HG03565 (cell line): ENCODE data around the gene CSF2.

ENCODE experiments used
- ATAC-seq: cut with Tn5 transposase; IDR thresholded peaks from one replicate; pipeline ENCODE4 v1.9.1; 2021; ENCODE audit warnings: mild to moderate bottlenecking, moderate library complexity; ENCODE audit not compliant: unreplicated experiment

CSF2 gene

DNA sequence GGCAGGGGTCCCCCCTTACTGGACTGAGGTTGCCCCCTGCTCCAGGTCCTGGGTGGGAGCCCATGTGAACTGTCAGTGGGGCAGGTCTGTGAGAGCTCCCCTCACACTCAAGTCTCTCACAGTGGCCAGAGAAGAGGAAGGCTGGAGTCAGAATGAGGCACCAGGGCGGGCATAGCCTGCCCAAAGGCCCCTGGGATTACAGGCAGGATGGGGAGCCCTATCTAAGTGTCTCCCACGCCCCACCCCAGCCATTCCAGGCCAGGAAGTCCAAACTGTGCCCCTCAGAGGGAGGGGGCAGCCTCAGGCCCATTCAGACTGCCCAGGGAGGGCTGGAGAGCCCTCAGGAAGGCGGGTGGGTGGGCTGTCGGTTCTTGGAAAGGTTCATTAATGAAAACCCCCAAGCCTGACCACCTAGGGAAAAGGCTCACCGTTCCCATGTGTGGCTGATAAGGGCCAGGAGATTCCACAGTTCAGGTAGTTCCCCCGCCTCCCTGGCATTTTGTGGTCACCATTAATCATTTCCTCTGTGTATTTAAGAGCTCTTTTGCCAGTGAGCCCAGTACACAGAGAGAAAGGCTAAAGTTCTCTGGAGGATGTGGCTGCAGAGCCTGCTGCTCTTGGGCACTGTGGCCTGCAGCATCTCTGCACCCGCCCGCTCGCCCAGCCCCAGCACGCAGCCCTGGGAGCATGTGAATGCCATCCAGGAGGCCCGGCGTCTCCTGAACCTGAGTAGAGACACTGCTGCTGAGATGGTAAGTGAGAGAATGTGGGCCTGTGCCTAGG, at the start of gene CSF2:
TSS of gene CSF2 (plus strand) at position 559 of the 783 bp plus-strand sequence. CDS start at position 594, 35 bp downstream.
- no peak for ATAC-seq

DNA sequence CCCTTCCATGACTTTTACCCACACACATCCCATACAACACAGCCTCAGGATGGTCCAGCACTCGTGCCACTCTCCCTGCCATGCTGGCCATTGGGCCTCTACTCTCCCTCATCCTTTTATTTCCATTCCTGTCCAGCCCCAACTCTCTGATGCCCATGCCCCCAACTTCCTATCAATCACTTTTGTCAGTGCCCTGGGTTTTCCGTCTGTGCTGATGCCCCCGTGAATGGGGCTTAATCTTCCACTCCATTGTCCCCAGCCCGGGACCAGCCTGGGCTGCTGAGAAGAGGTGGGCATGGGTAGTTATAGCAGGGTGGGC, 49.5 kb upstream of the CSF2 start:
- ATAC-seq: no peak

DNA sequence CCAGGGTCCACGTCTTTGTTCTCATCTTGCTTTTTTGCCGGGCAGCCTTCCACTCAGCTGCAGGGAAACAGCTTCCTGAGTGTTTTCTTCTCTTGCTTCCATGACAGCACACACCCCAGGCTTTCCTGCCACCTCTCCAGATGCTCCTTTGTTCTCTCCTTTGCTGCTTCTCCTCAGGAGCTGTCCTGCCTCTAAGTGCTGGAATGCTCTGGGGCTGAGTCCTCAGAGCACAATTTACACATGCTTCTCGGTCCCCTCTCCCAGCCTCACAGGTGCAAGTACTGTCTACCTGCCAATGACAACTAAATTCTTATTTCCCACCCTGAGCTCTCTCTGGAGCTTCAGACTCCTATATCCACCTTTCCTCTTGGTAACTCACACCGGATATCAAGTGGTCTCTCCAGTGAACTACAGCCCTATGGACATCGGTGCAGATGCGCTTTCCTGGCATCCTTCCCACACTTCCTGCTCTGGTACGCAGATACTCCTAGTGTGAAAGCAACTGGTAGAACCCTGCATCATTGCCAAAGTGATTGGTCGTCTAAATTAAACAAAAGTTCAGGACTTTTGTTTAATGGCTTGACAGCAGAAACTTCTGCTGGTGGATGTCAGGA, 48.7 kb upstream of the CSF2 start:
- no peak for ATAC-seq

DNA sequence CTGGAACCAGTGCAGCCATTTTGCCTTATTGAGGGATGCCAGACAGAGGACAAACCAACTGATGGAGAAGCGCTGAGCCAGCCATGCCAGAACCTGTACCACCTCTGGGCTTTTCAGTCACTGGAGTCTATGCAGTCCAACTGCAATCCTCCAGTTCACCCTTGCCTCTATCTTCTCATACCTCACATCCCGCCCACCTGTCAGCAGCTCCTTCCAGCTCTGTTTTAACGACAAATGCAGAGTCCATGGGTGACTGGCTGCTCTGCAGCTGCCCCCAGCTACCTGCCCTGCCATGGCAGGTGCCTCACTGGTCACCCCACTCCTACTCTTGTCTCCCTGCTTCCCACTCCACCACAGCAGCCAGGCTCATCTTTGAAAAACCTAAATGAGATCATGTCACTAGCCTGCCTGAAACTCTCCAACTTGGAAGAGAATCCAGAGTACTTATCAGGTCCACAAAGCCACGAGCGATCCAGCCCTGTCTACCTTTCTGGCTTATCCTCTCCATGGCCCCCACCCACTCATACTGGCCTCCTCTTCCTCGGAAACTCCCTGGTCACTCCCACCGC, 48.1 kb upstream of the CSF2 start:
- no peak for ATAC-seq

DNA sequence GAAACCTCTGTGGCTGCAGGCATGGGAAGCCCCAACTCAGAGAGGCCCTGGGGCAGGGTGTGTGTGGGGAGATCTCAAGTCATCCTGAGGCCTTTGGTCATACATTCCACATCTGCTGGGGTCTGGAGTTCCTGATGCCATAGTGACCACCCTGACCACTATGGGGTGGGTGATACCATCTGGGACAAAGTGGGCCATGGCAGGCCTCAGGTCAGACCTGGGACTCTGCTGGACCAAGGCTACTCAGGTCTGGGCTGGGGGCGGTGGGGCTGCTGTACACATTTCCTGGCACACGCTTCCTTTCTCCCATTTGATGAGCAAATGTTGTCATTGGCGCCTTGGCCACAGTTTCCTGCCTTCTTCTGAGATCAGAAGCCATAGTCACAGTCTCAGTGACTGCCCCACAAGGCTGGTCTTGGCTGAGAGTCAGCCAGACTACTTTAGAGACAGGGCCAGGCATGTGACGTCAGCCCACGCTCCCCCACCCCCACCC, 47.0 kb upstream of the CSF2 start:
- no peak for ATAC-seq

DNA sequence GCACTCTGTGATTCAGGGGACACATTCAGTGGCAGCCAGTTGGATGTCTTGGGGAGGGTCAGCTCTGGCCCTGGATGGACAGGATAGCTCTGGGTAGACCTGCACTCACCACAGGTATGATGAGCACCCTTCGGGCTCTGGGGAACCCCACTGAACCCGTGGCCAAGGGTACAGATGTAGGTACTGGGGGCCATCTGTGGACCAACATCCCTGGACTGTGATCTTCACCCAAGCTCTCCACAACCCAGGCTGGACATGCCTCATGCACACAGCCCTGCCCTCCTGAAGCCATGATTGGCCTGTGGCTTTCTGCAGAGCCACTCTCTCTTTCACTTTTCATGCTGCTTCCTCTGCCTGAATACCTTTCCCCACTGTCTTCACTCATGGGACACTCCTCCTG, 46.6 kb upstream of the CSF2 start:
- ATAC-seq: no peak

DNA sequence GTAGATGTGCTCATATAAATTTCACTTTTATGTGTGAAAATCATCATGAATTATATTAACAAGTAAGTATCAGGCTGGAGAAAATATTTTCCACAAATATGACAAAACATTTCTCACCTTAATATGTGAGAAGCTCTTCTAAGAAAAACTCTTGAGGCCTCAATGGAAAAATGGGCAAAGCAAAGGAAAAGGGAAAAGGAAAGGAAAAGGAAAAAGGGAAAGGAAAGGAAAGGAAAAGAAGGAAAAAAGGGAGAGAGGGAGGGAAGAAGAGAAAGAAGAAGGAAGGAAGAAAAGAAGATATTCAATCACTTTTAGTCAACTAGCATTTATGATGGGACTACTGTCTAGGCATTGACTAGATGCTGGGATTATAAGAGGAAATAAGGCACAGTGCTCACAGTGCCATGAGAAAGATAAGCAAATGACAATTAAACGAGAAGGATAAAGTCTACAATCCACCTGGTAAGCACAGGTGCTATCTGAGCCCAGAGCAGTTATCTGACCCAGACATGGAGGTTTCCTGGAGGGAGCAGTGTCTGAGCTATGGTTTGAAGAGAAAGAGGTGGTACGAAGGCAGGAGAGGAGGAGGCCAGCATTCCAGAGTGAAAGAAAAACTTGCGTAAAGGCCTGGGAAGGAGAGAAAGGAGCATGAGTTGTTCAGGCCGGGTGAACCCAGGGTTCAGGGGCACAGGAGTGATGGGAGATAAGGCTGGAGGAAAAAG, 43.8 kb upstream of the CSF2 start:
- ATAC-seq: no peak

DNA sequence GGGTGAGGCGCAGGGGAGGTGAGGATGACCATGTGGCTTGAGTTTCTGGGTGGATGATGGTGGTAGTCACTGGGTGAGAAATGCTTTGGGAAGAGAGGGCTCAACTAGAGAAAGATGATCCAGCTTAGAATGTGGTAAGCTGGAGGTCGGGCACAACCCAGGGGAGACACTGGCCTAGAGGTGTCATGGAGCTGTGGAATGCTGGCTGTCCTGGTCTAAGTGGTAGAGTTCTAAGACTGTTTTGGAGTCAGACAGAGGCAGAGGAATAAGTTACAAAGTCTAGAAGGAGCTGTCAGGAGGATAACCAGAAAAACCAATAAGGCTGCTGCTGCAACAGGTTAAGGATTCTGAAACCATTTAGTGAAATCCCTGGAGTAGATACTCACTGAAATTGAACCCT, 43.0 kb upstream of the CSF2 start:
- no peak for ATAC-seq

DNA sequence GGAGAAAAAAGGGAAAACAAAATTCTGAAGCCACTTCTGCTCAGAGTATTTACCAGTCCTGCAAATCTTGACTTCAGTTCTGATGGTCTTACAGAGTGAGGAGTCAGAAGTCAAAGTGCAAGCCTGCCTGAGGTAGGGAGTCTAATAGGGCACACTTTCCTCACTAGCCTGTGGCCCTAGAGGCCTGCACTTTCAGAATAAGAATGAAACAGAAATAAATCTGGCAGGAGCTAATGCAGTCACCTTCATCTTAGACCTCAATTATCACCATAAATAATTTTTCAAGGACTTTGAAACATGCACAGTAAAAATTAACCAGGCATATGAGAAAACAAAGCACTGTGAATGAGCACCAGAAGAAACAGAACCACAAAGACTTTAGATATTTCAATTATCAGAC, 41.4 kb upstream of the CSF2 start:
- ATAC-seq: no peak

DNA sequence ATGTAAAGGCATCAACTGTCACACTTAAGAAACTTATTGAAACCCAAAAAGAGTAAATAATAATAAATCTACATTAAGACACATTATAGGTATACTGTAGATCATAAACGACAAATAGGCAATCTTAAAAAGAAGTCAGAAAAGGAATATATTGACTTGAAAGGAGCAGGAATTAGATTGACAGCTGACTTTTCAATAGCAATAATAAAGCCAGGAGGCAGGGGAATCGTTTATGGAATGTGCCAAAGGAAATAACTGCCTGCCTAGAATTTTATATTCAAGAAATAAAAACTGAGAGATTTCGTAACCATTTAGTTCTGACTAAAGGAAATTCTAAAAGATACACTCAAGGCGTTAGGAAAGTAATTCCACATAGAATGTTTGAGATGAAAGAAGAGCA, 40.5 kb upstream of the CSF2 start:
- no peak for ATAC-seq

DNA sequence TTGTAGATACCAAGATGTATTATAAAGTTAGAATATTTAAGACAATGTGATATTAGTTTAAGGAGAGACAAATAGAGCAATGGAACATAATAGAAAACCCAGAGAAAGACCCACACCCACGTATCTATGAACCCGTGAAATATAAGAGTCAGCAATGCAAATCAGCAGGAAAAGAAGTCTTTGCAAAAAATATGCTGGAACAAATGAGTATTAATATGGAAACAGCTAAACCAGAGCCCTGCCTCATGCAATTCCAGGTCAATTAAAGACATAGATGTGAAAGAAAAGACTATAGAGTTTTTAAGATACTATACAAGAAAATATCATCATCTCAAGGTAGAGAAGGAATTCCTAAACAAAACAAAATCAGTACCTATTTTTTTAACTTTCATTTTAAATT, 36.2 kb upstream of the CSF2 start:
- ATAC-seq: no peak

DNA sequence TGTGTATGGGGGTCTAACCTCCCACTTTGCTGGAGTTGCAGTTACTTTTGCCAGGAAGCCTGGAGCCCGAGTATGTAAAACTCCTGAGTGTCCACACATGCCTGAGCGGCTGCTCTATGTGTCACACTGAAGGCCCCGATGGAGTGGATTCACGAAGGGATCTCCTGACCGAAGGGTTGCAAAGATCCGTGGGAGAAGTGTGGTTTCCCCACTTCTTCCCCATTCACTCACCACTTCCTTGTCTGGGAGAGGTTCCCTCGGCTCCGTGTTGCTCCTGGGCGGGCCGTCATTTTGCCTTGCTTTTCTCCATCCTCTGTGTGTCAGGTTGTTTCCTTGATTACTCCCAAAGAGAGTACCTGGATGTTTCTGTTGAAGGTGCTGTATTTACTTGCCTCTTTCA, 29.4 kb upstream of the CSF2 start:
- no peak for ATAC-seq

DNA sequence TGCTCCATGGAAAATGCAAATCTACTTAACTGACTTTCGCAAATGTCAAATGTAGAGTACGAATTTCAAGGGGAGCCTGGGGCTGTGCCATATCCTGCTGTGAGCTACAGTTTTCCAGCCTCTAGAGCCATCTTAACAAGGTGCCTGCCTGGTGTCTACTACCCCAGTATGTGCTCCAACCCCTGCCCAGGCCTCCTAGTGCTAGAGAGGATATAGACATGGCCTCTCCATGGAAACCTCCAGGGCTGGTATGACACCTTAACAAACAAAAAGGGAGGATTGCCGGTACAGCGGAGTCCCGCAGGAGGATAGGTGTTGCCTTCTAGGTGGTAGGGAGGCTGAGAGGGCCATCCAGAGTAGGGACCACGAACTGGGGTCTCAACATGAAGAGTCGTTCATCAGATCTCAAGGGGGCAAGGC, 26.7 kb upstream of the CSF2 start:
- no peak for ATAC-seq

DNA sequence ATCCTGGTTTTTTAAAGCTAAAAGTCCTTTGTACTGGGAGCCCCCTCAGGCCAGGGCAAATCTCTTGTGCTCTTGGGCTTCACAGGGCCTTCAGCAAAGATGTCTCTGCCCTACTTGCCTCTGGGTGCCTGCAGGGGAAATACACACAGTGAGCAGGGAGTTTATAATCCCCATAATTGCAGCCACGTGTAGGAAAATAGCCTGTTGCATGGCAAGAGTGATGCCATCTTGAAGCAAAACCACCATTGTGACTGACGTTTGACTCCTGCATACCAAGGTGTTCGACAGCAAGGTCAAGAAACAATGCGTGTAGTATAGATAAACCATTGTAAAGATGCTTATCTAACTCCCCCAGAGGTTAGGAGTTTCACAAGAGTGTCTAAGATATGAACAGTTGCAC, 24.5 kb upstream of the CSF2 start:
- ATAC-seq: no peak

DNA sequence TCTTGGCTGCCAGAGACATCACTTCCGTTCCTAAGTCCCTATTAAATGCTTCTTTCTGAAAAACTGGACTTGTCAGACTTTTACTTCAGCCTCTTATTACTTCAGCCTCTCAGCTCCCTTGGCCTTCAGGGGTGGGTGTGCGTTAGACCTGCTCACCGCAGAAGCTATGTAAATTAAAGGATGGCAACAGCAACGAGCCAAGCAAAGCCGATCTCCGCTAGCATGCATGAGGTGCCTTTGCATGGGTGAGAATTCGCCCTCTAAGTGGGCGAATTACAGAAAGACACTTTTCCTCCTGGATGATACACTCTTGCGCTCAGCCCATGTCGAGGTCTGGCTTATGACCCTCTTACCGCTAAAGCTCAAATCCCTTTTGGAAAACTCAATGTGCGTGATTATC, 24.0 kb upstream of the CSF2 start:
- ATAC-seq: no peak

DNA sequence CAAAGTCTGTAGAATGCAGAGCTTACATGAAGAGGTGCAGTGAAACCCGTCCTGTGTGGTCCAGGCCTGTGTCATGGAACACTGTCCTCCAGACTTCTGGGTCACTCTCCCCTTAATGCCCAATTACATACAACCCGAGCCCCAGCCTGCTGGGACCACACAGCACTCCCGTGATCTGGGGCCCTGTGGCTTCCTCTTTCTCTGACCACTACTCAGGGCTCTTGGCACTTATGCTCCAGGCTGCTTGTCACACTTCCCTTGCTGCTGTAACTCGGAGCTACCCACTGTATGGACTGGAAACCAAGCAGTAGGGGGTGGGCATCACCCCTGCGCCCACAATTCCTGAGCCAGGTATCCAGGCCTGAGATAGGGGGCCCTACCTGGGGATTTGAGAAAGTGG, 23.5 kb upstream of the CSF2 start:
- no peak for ATAC-seq

DNA sequence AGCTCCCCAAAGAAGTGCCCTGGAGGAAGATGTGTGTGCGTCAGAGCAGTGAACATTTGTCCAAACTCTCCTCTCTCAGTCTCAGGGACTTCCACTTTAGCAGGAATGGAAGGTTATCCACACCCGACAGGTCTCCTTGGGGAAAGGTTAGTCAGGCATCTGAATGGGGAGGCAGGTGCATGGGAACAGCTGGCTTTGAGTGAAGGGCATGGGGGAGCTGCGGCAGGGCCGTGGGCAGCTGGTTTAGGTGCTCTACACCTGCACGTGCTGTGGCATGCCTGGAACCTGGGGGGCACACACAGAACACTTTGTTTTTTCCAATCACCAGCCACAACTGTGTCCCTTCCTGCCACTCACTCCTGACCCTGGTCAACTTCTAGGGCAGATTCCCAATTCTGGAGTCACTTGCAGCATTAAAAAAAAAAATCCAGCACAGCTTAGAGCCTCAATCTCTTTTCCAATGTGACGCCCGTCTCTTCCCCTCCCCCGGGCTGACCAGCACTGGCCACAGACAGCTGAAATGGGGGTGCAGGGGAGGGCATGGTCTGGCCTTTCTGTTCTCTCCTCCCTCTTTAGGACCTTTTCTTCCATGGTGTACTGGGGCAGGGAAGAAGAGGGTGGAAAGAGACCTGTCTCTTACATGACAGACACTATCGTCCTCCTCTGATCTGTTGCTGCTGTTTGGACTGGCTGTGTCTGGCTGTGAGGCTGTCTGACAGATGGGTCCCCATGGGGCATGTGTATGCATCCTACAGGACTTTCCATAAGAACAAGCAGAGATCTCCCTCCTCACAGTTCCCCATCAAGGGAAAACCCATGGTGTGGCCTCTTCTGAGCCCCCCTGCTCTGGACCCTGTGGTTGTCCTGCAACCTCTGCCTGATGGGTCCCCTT, 22.7 kb upstream of the CSF2 start:
- no peak for ATAC-seq

DNA sequence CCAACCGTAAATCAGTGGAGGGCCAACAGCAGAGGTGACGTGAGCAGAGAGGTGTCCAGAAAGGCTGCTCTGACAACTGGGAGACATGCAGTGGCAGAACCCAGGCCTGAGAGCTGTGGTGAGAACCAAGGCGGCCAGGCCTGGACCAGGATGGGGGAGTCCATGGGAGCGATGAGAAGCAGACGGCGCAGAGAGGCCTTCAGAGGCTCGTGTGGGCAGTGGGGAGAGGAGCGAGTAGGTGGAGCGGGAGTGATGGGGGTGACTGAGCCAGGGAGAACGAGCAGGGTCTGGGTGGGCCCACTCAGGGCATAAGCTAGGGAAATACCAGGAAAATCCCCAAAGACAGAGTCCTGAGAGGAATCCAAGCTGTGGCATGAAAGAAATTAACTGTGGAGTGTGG, 21.1 kb upstream of the CSF2 start:
- ATAC-seq: no peak

DNA sequence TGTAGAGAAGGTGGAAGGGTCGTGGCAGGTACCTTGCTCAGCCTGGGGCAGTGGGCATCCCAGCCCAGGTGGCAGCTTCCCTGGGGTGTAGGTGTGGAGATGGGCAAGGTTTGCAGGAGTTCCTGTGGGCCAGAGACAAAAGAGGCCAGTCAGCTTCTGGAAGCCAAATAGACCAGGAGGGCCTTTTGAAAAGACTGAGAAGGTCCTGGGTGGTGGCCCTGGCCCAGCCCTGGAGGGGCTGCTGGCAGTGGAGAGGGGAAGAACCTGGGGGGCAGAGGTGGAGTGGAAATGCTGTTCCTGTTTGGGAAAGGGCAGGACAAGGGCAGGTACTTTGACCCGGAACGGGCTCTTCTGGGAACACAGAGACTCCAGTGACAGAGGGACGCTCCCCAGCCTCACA, 20.1 kb upstream of the CSF2 start:
- ATAC-seq: no peak

DNA sequence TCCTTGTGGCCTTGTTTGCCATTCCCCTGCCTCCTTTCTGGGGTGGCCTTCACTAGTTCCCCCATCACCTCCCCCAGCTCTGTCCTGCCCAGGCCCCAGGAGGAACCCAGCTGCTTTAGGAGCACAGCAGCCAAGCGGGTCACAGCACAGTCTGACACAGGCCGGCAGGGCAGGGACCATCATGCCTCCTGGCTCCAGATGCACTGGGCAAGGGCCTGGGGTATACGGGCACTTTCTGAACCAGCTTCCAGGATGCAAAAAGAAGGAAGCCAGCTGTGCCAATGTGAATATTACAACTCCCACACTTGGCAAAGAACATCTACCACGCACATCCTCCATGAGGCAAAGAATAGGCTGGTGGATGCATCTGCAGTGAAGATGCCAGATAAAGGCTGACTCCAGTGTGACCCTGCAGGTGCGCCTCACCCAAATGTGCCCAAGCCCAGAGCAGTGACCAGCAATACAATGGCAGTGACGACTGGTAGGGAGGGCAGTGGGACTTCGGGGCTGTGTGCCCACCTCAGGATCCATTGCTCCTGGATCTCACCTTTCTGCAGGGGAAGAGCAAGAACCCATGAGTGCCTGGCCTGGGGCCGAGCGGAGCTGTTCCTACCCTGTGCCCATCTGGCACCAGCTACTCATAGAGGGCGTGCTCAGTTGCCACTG, 19.4 kb upstream of the CSF2 start:
- no peak for ATAC-seq
